ENCODE results near the gene ZCCHC7. TPM values are rescaled to one million over a fixed set of nuclear protein-coding genes. Genes with fewer than 3 reads are reported as not detected.
"Not testable (repeated sequence)": the region's sequence is repeated elsewhere in the genome, so short reads cannot be mapped to it uniquely, and the experiment has no call there.

Gene ZCCHC7
- total RNA-seq, 1 experiment from 2014 or later: 14.7 TPM

DNA sequence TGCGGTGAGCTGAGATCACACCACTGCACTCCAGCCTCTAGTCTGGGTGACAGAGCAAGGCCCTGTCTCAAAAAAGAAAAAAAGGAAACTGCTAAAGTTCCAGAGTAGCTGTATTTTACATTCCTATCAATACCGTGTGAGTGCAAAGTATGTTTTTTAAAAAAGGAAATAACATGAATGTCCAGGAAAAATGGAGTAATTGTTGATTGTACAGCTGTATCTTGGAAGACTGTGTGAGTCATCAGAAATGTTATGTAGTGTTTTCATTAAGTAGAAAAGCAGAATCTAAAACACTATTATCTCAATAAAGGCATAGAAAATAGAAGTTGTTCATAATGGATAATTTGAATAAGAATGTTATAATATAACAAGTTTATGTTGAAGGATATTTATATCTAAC, 53.9 kb downstream of the ZCCHC7 start:
- DNase-seq (ENCODE audit: low read depth): peak; percentile 15

DNA sequence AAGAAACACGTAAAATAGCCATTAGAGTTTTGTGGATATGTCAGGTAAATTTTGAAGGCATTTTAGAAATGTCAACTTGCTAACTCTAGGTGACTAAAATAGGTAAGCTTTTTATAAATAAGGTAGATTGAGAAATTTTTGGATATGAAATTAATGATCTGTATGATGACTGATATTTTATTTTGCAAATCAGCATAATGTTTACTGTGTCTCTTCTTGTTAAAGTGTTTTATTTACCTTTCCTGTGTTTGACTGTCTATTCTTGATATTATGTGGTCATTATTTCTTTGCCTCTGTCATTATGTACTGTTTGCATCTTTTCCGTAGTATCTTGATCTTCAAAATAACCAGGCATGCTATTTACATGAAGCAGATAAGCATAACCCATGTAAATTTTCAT, 58.4 kb downstream of the ZCCHC7 start:
- no peak for DNase-seq (ENCODE audit: low read depth)

DNA sequence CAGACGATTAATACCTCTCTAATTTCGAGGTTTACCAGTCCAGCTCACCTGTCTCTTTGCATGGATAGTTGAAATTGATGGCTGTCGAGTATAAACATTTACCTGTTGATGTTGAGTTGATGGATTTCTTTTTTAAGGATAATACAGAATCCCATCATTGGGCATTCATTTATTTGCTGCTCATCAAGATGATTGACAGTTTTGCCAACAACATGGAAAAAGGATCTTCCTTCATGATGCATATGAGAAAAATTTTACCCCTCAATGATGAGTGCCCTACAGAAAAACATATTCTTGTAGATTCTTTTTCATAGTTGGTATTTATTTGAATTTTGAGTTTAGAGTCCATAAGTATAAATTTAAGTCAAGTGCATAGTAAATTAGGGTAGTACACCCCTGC, 59.2 kb downstream of the ZCCHC7 start:
- no peak for DNase-seq (ENCODE audit: low read depth)

DNA sequence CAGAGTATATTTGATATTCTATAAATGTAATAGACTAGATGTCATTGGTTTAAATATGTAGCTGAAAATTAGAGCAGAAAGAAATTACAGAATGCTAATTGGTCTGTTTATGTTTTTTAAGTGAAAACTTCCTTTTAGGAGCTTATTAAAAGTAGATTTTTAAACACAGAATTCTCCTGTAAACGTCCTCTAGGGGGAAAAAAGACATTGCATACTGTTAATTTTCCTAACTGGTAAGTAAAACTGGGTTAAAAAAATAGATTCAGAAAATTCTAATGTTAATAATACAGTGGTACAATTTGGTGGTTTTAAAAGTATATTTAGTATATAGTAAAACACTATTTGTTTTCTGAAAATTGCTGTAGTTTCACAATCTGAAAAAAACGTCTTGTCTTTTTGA, 59.8 kb downstream of the ZCCHC7 start:
- DNase-seq (ENCODE audit: low read depth): no peak

DNA sequence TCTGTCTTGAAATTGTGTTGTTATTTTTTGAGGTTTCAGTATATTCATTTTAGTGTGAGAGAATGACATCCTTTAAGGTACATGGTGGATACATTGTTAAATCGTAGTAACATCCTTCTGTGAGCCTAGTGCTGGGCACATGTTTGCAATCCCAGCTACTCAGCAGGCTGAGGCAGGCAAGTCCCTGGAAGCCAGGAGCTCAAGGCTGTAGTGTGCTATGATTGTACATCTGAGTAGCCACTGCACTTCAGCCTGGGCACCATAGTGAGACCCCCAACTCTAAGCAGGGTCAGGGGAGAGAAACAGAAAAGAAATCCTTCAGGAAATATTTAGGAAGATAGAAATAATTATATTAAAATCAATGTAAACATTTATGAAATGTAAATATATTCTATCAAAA, 62.3 kb downstream of the ZCCHC7 start:
- DNase-seq (ENCODE audit: low read depth): no peak

DNA sequence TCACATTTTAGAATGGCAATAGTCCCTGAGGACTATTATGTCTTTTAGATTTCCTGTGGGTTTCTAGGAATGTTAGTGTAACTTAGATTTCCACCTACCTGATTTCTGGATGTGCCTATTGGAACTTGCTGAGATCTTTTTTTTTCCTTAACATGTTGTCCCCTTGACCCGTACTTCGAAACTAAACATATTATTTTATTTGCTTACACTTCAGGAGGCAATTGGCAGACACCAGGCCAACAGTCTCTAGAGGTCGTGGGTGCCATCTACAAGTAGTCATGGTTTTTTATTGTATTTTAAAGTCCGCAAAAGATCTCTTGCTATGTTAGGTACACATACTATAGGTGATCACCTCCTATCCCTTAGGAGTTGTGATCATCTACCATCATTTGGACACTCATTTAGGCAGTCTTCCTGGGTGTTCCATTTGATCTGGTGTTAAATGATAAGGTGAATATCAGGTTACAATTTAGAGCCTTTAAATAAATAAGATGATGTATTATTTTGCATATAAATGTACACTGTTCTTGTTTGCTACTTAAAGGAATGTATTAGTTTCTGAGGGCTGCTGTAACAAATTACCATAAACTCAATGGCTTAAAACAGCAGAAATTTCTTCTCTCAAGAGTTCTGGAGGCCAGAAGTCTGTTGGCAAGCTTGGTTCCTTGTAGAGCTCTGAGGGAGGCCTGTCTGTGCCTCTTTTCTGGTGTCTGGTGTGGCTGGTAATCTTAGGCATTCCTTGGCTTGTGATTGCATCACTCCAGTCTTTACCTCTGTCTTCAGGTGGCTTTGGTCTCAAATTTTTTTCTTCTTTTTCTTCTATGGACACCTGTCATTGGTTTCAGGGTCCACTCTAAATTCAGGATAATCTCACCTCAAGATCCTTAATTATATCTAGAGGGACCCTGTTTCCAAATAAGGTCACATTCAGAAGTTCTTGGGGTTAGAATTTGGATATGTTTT, 64.8 kb downstream of the ZCCHC7 start:
- DNase-seq (ENCODE audit: low read depth): no peak

DNA sequence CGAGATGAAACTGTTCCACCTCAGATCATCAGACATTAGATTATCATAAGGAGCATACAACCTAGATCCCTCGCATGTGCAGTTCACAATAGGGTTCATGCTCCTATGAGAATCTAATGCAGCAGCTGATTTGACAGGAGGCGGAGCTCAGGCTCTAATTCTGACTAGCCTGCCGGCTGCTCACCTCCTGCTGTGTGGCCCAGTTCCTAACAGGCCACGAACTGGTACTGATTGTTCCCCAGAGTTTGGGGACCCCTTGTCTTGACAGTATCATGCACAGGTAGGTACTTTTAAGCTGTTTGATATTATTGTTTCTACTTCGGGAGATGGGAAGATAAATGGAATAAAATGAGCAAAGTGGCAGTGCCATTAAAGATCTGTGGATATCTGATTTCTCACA, 66.9 kb downstream of the ZCCHC7 start:
- DNase-seq (ENCODE audit: low read depth): no peak

DNA sequence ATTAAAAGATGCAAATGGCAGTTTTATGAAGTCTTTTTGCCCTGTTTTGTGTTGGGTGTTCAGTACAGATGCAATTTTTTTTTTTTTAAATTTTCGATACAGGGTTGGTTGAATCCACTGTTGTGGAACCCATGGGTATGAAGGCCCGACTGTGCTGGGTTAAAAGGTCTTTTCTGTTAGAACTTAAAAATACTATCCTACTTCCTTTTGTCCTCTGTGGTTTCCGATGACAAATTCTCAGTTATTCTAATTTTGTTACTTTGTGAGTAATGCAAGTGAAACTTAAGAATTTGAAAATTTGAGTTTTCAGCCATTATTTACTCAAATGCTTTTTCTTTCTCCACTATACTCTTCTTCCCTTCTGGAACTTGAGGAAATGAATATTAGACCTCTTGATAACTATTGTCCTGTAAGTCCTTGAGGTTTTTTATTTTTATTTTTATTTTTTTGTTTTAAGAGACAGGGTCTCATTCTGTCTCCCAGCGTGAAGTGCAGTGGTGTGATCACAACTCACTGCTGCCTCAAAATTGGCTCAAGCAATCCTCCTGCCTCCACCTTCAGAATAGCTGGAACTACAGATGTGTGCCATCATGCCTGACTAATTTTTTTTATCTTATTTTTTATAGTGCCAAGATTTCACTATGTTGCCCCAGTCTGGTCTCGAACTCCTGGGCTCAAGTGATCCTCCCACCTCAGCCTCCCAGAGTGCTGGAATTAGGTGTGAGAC, 67.5 kb downstream of the ZCCHC7 start:
- peak; percentile 44 for DNase-seq (ENCODE audit: low read depth)

DNA sequence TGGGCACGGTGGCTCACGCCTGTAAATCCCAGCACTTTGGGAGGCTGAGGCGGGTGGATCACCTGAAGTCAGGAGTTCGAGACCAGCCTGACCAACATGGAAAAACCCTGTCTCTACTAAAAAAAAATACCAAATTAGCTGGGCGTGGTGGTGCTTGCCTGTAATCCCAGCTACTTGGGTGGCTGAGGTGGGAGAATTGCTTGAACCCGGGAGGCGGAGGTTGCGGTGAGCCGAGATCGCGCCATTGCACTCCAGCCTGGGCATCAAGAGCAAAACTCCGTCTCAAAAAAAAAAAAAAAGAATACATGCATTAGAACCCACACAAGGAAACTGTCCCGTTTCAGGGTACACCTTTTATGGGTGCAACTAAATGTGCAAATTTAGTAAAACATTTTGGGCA, 70.4 kb downstream of the ZCCHC7 start:
- not testable (repeated sequence) for DNase-seq (ENCODE audit: low read depth)

DNA sequence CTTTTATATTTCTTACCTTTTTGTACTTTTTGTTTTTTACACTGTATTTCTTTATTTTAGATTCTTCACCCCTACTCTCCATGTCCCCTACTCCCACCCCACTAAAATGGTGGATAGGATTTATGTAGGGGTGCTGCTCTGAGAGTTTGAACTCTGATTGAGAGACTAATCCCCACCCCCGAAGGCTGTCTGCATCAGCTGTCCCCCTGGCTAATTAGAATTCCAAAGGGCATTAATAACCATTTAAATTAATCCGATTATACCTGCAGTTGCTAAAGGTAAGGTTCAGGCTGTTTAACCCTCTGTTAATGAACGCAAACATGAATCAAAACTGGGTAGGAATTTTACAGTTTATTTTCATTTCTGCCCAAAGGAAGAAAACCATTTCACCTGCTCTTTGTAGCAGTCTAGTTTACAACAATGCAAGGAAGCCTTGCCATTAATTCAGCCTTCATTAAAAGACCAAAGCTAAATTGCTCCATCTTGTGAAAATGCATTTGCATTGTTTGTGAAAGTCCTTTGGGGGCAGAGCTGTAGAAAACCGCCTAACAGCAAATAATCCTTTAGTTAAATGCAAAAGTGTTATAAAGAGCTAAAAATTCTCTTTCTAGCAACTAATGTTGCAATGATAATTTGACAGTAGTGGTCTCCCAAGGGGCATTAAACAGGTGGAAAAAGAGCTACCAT, 71.2 kb downstream of the ZCCHC7 start:
- no peak for DNase-seq (ENCODE audit: low read depth)

DNA sequence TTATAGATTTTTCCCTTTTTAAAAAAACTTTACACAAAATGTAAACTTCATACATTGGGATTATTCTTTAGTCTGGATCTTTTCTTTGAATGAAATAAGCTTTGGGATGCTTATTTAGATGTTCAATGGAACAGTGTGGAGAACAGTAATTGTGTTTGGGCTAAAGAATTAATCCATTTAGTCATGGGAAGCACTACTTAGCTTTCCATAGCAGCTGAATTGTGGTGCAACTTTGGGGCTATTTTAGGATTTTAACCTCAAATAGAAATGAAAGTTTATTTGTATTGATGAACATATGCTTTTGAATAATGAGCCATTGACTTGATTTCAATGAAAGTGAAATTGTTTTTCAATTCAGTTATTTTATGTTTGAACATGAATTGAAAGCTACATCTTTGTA, 72.4 kb downstream of the ZCCHC7 start:
- no peak for DNase-seq (ENCODE audit: low read depth)

DNA sequence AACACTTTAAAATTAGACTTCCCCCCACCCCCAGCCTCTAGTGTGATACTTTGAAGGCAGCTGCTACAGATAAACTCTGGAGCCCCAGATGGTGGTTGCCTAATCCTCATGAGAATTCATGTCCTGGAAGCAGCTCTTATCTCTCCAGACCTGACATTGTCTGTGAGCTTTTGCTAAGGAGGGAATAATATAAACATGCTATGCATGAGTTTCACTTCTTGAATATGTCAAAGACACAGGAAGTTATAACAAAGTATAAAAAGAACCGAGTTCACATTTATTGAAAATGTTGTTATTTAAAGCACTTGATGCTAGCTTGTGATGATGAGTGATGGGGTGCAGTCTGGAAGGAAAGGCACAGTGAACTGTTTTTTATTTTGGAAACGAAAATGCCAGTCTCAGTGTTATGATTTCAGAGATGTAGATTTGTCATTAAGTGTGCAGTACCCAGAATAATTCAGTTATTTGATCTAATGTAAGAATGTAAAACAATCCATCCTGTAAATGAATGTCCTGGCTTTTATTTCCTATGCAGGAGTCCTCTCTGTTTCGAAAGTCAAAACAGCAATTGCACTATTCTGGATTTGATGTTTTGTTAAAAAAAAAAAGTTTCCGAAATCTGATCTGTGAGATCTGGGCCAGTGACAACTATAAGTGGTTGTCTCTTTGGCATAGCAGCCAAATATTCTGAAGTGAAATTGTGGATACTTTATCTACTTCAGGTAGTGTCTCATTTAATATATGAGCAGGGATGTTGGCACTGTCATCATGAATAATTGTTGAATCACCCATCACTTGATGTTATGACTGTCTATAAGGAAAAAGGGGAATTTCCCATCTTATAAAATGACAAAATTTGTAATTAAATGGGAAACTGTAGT, 77.0 kb downstream of the ZCCHC7 start:
- peak; percentile 45 for DNase-seq (ENCODE audit: low read depth)

DNA sequence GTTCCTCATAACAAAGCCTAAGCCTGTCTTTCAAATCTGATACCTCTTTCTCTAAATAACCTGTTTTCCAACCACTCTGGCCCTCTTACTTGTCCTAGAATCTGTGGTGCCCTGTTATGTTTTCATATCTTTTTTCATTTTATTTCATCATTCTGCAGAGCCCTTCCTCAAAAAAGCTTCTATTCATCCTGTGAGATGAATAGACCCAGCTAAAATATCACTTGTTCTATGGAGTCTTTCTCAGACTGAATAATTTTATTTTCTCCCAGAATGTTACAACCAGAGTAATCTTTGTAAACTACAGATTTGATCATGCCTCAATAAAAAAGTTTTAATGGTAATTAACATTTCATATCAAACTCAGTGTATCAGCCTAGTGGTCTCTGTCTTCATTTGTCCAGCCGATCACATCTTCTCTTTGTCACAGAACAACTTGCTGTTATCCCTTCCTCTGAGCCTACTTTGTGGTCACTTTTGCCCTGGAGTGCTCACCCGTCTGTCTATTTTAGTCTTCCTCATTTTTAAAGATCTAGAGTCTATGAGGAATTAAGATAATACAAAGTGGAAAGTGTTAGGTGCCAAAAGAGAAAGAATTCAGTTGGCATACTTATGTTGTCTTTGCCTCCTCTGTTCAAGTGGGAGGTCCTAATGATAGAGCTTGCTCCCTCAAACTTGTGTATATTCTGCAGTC, 77.8 kb downstream of the ZCCHC7 start:
- peak; percentile 46 for DNase-seq (ENCODE audit: low read depth)

DNA sequence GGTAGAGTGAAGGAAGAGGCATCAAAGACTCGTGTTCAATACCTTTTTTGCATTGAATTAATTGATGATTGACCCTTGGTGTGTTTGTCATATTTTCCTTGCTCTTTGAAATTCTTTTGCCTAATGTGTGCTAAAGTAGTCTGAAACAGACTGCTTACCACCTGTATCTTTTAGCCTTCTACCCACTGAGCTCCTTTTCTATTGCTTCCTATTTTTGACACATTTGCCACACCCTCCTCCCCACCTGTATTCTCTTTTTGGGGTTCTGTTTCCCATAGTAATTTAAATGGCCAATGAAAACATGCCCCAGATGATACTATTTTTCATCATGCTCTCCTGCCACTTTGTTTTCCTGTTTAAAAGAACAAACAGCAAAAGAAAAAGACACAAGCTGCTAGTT, 78.5 kb downstream of the ZCCHC7 start:
- DNase-seq (ENCODE audit: low read depth): no peak

DNA sequence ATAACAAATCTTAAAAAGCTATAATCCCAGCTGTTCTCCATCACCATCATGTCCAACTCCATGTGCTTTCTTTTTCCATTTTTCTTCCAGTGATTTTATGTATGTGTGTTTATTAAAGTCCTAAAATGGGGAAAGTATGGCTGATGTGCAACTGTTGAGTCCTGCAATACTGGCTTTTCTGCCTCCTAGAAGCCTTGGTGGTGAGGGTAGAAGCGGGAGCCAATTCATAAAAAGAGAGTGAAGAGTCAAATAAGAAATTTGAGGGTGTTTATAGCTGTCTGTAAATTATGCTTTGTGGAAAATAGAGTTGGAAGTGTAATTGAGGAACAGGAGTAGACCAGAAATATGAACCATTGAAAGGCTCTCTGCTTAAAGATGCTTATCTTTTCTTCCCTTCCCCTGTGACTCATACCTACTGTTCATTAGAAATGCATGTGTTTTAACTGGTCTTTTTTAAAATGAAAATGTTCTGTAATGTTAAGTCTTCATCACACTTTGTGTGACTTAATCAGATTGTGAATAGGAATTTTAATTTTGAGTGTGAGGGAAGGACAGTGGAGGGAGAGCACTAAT, 80.1 kb downstream of the ZCCHC7 start:
- DNase-seq (ENCODE audit: low read depth): peak; percentile 76

DNA sequence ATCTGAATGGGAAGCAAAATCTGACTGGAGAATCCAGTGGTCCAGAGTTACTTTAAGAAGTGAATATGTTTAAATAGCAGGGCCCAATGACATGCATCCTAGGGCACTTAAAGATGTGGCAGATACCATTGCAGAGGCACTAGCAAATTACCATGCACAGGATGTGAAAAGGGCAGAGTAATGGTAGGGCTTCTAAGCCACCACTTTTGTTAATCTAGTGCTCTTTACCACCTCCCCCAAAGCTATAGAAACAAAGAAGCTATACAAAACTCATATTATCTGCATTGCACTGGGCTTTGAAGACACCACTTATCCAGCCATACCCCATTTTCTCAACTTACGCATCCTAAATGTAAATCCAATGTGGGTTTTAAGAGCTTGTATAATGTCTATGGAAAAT, 81.2 kb downstream of the ZCCHC7 start:
- peak; percentile 15 for DNase-seq (ENCODE audit: low read depth)

DNA sequence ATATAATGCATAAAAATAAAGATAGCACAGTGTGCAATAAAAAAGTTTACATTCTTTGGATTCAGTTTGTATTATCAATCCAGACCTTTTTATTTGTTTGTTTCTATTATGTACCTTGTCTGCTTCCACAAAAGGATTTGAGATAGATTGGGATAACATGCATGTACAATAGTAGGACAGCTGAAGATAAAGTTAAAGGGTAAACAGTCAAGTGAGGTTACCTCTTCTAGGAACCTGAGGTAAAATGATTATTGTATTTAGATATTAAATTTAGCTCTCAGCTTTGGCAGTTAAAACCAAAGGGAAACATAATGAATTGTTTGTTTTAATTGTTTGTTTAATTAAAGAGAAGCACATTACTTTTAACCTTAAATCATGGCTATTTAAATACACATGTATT, 81.7 kb downstream of the ZCCHC7 start:
- no peak for DNase-seq (ENCODE audit: low read depth)

DNA sequence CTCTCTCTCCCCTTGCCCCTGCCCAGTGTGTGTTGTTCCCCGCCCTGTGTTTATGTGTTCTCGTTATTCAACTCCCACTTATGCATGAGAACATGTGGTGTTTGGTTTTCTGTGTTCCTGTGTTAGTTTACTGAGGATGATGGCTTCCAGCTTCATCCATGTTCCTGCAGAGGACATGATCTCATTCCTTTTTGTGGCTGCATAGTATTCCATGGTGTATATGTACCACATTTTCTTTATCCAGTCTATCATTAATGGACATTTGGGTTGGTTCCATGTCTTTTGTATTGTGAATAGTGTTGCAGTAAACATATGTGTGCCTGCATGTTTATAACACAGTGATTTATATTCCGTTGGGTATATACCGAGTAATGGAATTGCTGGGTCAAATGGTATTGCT, 83.1 kb downstream of the ZCCHC7 start:
- DNase-seq (ENCODE audit: low read depth): not testable (repeated sequence)

DNA sequence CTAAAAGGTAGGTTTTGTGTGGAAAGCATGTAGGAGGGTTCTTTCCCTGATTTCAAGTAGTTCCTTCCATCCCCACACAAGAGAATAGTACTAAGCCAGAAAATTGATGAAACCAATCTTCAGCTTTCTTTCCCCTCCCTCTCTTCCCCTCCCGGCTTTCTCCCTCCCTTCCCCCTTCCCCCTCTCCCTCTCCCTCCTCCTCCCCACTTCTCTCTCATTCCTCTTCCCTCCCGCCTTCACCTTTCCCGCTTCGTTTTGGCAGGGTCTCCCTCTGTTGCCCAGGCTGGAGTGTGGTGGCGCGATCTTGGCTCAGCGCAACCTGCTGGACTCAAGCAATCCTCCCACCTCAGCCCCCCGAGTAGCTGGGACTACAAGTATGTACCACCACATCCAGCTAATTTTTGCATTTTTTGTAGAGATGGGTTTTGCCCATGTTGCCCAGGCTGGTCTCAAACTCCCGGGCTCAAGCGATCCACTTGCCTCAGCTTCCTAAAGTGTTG, 85.8 kb downstream of the ZCCHC7 start:
- no peak for DNase-seq (ENCODE audit: low read depth)

All from RPMI7951 (cell line).